ENCODE measurements around the gene CAMK2A. TPM values are rescaled to one million over a fixed set of nuclear protein-coding genes. Genes with fewer than 3 reads are reported as not detected.

CAMK2A gene
- total and polyA plus RNA-seq, 2 donors (not counting 3 experiments of a cell fraction or from before 2014, with no cell fraction given): not detected

DNA sequence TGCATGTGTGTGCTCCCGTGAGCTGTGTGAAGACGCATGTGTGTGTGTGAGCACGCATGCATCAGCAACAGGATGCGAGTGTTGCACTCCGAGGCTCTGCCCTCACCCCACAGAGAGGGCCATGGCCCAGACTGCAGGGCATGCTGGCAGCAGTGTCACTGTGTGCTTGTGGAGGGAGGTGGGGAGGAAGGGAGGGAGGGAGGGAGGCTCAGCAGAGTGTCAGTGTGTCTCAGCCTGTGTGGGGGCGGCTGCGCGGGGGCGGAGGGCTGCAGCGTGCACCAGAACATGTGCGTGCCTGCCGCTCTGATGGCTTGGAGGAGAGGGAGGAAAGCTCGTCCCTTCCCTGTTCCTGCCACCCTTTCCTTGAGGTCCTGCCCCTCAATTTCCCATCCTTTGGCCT lies 5.3 kb downstream of the CAMK2A start:
- Histone ChIP-seq H3K9ac (replicated peaks; ENCODE audit: extremely low read depth, insufficient read depth, low read length) (no peak overlapping the region), H2AFZ (ENCODE audit: low read depth, low read length) (no peak overlapping the region), H3K27me3 (ENCODE audit: control insufficient read depth in 2 of 2, insufficient read depth in 2 of 2, low read length in 2 of 2) (peaks cover 17 to 32% of the 10 kb centered on the region in 2 experiments), H3K4me3 (replicated peaks in 1 of 3; ENCODE audit: insufficient read depth in 1 of 3, low read depth in 1 of 3, low read length in 3 of 3) (no peak overlapping the region), H4K20me1 (replicated peaks; ENCODE audit: control insufficient read depth, extremely low read depth, insufficient read depth, low read length) (no peaks in the 10 kb centered on the region), H3K4me1 (ENCODE audit: control insufficient read depth, extremely low read depth, insufficient read depth, low read length) (no peaks in the 10 kb centered on the region), H3K4me2 (ENCODE audit: insufficient read depth, low read length) (no peak overlapping the region), H3K36me3 (ENCODE audit: control insufficient read depth in 2 of 2, extremely low read depth in 1 of 2, insufficient read depth in 2 of 2, low read length in 2 of 2) (no peaks in the 10 kb centered on the region), H3K79me2 (ENCODE audit: control insufficient read depth, insufficient read depth, low read length) (no peaks in the 10 kb centered on the region), H3K27ac (ENCODE audit: insufficient read depth, low read depth, low read length) (no peak overlapping the region), H3K9me3 (replicated peaks; ENCODE audit: control insufficient read depth, insufficient read depth, low read length) (no peaks in the 10 kb centered on the region), H3K9me1 (replicated peaks; ENCODE audit: control insufficient read depth, extremely low read depth, insufficient read depth, low read length) (no peaks in the 10 kb centered on the region)
- FAIRE-seq (no peak), DNase-seq (ENCODE audit: low read depth, low spot score) (no peak)
- POLR2A ChIA-PET: no interaction called here
- BruUV-seq (replicated peaks): no TSS peak
- dilution Hi-C loops (cut with MboI; ENCODE audit: extremely low pct_ligation_motif_present, low sequenced_read_pairs) (no loop called here), intact Hi-C loops (cut with micrococcal nuclease) (no loop called here)
- TF ChIP-seq EZH2 (IDR thresholded peaks at IDR 0.05; ENCODE audit: borderline replicate concordance, low read depth, low read length, severe bottlenecking) (no peak), MYC (IDR thresholded peaks at IDR 0.05; ENCODE audit: low read depth, low read length) (no peak), GATA2 (IDR thresholded peaks at IDR 0.05; ENCODE audit: insufficient read depth, insufficient read length, low read depth, low read length) (no peak), POLR2AphosphoS5 (IDR thresholded peaks at IDR 0.05; ENCODE audit: insufficient read depth, low read depth, low read length) (no peak), POLR2A (IDR thresholded peaks at IDR 0.05; ENCODE audit: low read depth, low read length) (no peak), JUN (IDR thresholded peaks at IDR 0.05; ENCODE audit: borderline replicate concordance, insufficient read depth, insufficient read length, low read depth) (no peak), FOS (IDR thresholded peaks at IDR 0.05; ENCODE audit: borderline replicate concordance, insufficient read depth, low read length) (no peak)
- TF ChIP-seq, protein P1, sequence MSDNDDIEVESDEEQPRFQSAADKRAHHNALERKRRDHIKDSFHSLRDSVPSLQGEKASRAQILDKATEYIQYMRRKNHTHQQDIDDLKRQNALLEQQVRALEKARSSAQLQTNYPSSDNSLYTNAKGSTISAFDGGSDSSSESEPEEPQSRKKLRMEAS (IDR thresholded peaks at IDR 0.05; ENCODE audit: insufficient read depth, insufficient read length): no peak
- TF ChIP-seq, protein P2, sequence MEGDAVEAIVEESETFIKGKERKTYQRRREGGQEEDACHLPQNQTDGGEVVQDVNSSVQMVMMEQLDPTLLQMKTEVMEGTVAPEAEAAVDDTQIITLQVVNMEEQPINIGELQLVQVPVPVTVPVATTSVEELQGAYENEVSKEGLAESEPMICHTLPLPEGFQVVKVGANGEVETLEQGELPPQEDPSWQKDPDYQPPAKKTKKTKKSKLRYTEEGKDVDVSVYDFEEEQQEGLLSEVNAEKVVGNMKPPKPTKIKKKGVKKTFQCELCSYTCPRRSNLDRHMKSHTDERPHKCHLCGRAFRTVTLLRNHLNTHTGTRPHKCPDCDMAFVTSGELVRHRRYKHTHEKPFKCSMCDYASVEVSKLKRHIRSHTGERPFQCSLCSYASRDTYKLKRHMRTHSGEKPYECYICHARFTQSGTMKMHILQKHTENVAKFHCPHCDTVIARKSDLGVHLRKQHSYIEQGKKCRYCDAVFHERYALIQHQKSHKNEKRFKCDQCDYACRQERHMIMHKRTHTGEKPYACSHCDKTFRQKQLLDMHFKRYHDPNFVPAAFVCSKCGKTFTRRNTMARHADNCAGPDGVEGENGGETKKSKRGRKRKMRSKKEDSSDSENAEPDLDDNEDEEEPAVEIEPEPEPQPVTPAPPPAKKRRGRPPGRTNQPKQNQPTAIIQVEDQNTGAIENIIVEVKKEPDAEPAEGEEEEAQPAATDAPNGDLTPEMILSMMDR (IDR thresholded peaks at IDR 0.05; ENCODE audit: extremely low read depth in 1 of 2, insufficient read depth in 1 of 2, low read depth in 1 of 2, low read length in 2 of 2): no peak
- CTCF ChIA-PET: no interaction called here

Data from endothelial cell of umbilical vein (primary cell).